Pancreas (tissue), 10 donors: Measurements from ENCODE around the gene AARS2. TPM values are rescaled to one million over a fixed set of nuclear protein-coding genes. Genes with fewer than 3 reads are reported as not detected.
A peak's percentile ranks its signal among the peaks of the same experiment; 100 is the strongest.

Experiments used
- ATAC-seq, 4 donors: fragments of 200-7000 bp; cut with Tn5 transposase; one replicate each; pipeline versions ENCODE4 v1.8.0 to v1.9.1; 2020; ENCODE audit warnings: mild to moderate bottlenecking in 4 of 4, moderate library complexity in 4 of 4
- DNase-seq, 6 donors: peaks; one replicate each; pipeline ENCODE4 v3.0.0-alpha.2; 2020
- FAIRE-seq: peaks from 2 replicates; lab custom pipeline; 2012; peaks lifted over from hg19 to GRCh38; lab: Jason Lieb, UNC
- H3K27ac ChIP-seq, 4 donors: fragments of 200-600 bp; sonication (generic); 1 replicate in 3 of 4; 2 replicates in 1 of 4; pipeline versions ENCODE4 v1.5.0 to v1.8.0; 2020
- H3K27me3 ChIP-seq, 4 donors: fragments of 200-600 bp; one replicate each; pipeline ENCODE4 v1.8.0; 2021
- H3K36me3 ChIP-seq, 3 donors: fragments of 200-600 bp; sonication (generic) in 1 of 3; one replicate each; pipeline versions ENCODE4 v1.5.0 to v1.8.0; 2020 to 2021
- H3K4me1 ChIP-seq, 3 donors: fragments of 200-600 bp; one replicate each; pipeline ENCODE4 v1.8.0; 2021
- H3K4me3 ChIP-seq, 4 donors: fragments of 200-600 bp; sonication (generic) in 2 of 4; one replicate each; pipeline versions ENCODE4 v1.5.0 to v1.8.0; 2020 to 2021
- H3K9me3 ChIP-seq, 4 donors: fragments of 200-600 bp; one replicate each; pipeline ENCODE4 v1.8.0; 2021
- CTCF ChIP-seq, 4 donors: fragments of 200-600 bp; sonication (generic) in 3 of 4; IDR thresholded peaks; one replicate each; pipeline versions ENCODE4 v1.5.0 to v1.8.0; 2021; ENCODE audit warnings: antibody characterized with exemption in 4 of 4
- WGBS, 2 donors: extraction: QIAGEN DNeasy Blood & Tissue Kit; methylation state at CpG; one replicate each; pipeline ENCODE4 v1.1.7; 2013; 5-methylcytosine and 5-hydroxymethylcytosine counted together
- intact Hi-C, 3 donors: fragments of 100-400 bp; cut with DNase I; formaldehyde crosslinking; loops; one replicate each; pipeline versions ENCODE4 v1.11.1 to v1.14.2; 2022
- polyA plus RNA-seq, 2 donors: library from polyadenylated mRNA; stranded (reverse); fragments of 200-250 nt; gene quantifications; one replicate each; pipeline ENCODE4 v1.2.3, GENCODE V29; 2013
- total RNA-seq, 6 donors: library from RNA; stranded (reverse); fragmentation: NEBNext Ultra II Directional in 4 of 6; extraction: Animal tissue kit (Norgen Biotek cat#: 25700) in 4 of 6; gene quantifications; one replicate each; pipeline versions ENCODE4 v1.2.1 to v1.2.4, GENCODE V29; 2021 to 2023
- donor health status: healthy with polysubstance abuse.
- donor health status: DM: no; HTN: no; CAD: no; lungs with moderate emphysema.
- donor health status: DM: no; HTN: no; CAD: no.
- donor health status: control.
- donor health status: control.
- donor health status: Bipolar disorder and iron deficiency.
- donor health status: DM: yes; HTN: yes; CAD: no.
- donor health status: DM: no; HTN: no; CAD: no.
- donor health status: DM: no; HTN: no; CAD: no.
- donor health status: DM: yes; HTN: yes; CAD: no.

Gene AARS2
- total and polyA plus RNA-seq, 8 donors = 3.6 to 8.7 (median 5.0) TPM

- FAIRE-seq = no peak
- TF ChIP-seq CTCF (IDR thresholded peaks at IDR 0.05) = no peak
- WGBS, 2 donors = 79% methylated on average over 3 of the region's 3 CpGs
These were observed 1.4 kb downstream of the AARS2 start for GRCh38 chr6:44311767-44312166.

DNA sequence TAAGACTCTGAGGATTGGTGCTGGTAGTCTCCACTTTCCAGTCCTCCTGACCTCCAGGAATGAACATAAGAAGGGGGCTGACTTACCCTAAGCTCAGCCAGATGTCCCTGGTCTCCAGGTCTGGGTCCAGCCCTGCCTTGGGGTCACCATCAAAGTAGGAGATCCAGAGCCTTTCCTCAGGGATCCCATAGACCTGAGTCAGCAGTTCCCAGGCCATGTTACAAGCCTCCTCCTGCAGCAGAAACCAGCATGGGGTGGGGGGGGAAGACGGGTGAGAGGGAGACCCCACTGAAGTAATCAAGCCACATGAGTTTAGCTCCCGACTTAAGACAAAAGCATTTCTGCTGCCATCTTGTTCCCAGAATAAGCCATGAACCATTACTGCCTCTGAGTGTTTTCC is 1.8 kb downstream of the AARS2 start:
- no peak overlapping the region for H3K27ac ChIP-seq
- H3K27me3 ChIP-seq = no peaks in the 10 kb centered on the region
- no peak overlapping the region for H3K4me3 ChIP-seq
- TF ChIP-seq CTCF (IDR thresholded peaks at IDR 0.05) = no peak
- peaks cover 0 to 5% (median 0%) of the 10 kb centered on the region in 3 donors for H3K4me1 ChIP-seq
- intact Hi-C loops = no loop called here
- WGBS, 2 donors = 36 to 94% methylated on average over 2 of the region's 2 CpGs
- ATAC-seq = no peak
- peaks cover 0 to 24% (median 0%) of the 10 kb centered on the region in 3 donors for H3K36me3 ChIP-seq
- H3K9me3 ChIP-seq = no peaks in the 10 kb centered on the region
- no peak for DNase-seq
- FAIRE-seq = no peak

More at GRCh38 chr6:44311767-44312166, 1.4 kb downstream of the AARS2 start:
- no peaks in the 10 kb centered on the region for H3K9me3 ChIP-seq
- intact Hi-C loops = no loop called here
- peaks cover 0 to 5% (median 0%) of the 10 kb centered on the region in 3 donors for H3K4me1 ChIP-seq
- ATAC-seq (no peak), DNase-seq (no peak)
- no peak overlapping the region for H3K27ac ChIP-seq
- H3K36me3 ChIP-seq = peaks cover 0 to 24% (median 0%) of the 10 kb centered on the region in 3 donors
- H3K4me3 ChIP-seq = peak overlapping the region in 1 of 4 donors; percentile 76
- H3K27me3 ChIP-seq = no peaks in the 10 kb centered on the region

GRCh38 chr6:44310241-44310640 is 2.9 kb downstream of the AARS2 start:
- no peak overlapping the region for H3K27ac ChIP-seq
- ATAC-seq (no peak), DNase-seq (no peak), FAIRE-seq (no peak)
- H3K36me3 ChIP-seq = peaks cover 0 to 24% (median 0%) of the 10 kb centered on the region in 3 donors
- intact Hi-C loops = no loop called here
- 95 to 100% methylated on average over 3 of the region's 3 CpGs for WGBS, 2 donors
- H3K27me3 ChIP-seq = no peaks in the 10 kb centered on the region
- TF ChIP-seq CTCF (IDR thresholded peaks at IDR 0.05) = no peak
- peaks cover 0 to 5% (median 0%) of the 10 kb centered on the region in 3 donors for H3K4me1 ChIP-seq
- H3K4me3 ChIP-seq = no peak overlapping the region
- H3K9me3 ChIP-seq = no peaks in the 10 kb centered on the region

GRCh38 chr6:44309631-44310030 is 3.5 kb downstream of the AARS2 start:
- H3K27ac ChIP-seq = no peak overlapping the region
- H3K4me3 ChIP-seq = no peak overlapping the region
- FAIRE-seq (no peak), DNase-seq (no peak), ATAC-seq (no peak)
- TF ChIP-seq CTCF (IDR thresholded peaks at IDR 0.05) = no peak
- intact Hi-C loops = no loop called here
- peaks cover 0 to 24% (median 0%) of the 10 kb centered on the region in 3 donors for H3K36me3 ChIP-seq
- H3K4me1 ChIP-seq = peaks cover 0 to 5% (median 0%) of the 10 kb centered on the region in 3 donors
- H3K27me3 ChIP-seq = no peaks in the 10 kb centered on the region
- no peaks in the 10 kb centered on the region for H3K9me3 ChIP-seq

GRCh38 chr6:44309092-44309491 is 4.1 kb downstream of the AARS2 start:
- H3K36me3 ChIP-seq = peaks cover 0 to 24% (median 2%) of the 10 kb centered on the region in 3 donors
- H3K4me1 ChIP-seq = peaks cover 0 to 5% (median 0%) of the 10 kb centered on the region in 3 donors
- H3K4me3 ChIP-seq = no peak overlapping the region
- intact Hi-C loops = no loop called here
- no peaks in the 10 kb centered on the region for H3K27me3 ChIP-seq
- FAIRE-seq = no peak
- WGBS, 2 donors = 89 to 92% methylated on average over 2 of the region's 2 CpGs
- no peak for TF ChIP-seq CTCF (IDR thresholded peaks at IDR 0.05)
- ATAC-seq = no peak
- no peaks in the 10 kb centered on the region for H3K9me3 ChIP-seq
- DNase-seq = no peak
- no peak overlapping the region for H3K27ac ChIP-seq
